Suprapubic skin (tissue), 4 donors: ENCODE measurements around the gene TRDN. TPM values are rescaled to one million over a fixed set of nuclear protein-coding genes. Genes with fewer than 3 reads are reported as not detected.

Experiments used
- DNase-seq, 2 donors: peaks; one replicate each; pipeline ENCODE4 v3.0.0-alpha.2; 2019; ENCODE audit warnings: low spot score in 2 of 2
- H3K27ac ChIP-seq: fragments of 200-600 bp; sonication (generic); one replicate; pipeline ENCODE4 v1.5.1; 2019
- H3K27me3 ChIP-seq: fragments of 200-600 bp; sonication (generic); one replicate; pipeline ENCODE4 v1.5.1; 2019
- H3K36me3 ChIP-seq: fragments of 200-600 bp; sonication (generic); one replicate; pipeline ENCODE4 v1.5.1; 2019
- H3K4me1 ChIP-seq: fragments of 200-600 bp; sonication (generic); one replicate; pipeline ENCODE4 v1.5.1; 2019
- H3K4me3 ChIP-seq: fragments of 200-600 bp; sonication (generic); one replicate; pipeline ENCODE4 v1.5.1; 2019; ENCODE audit warnings: mild to moderate bottlenecking
- H3K9me3 ChIP-seq: fragments of 200-600 bp; sonication (generic); one replicate; pipeline ENCODE4 v1.5.1; 2019
- CTCF ChIP-seq, 2 donors: fragments of 200-600 bp in 1 of 2; fragments of 450-650 bp in 1 of 2; sonication (generic) in 1 of 2; IDR thresholded peaks; one replicate each; pipeline ENCODE4 v1.5.1; 2016 to 2019; ENCODE audit warnings: antibody characterized with exemption in 2 of 2, mild to moderate bottlenecking in 1 of 2, moderate library complexity in 1 of 2
- EP300 ChIP-seq: sonication (generic); formaldehyde crosslinking; IDR thresholded peaks from one replicate; pipeline ENCODE4 v1.6.1; 2017; ENCODE audit warnings: antibody characterized with exemption
- POLR2A ChIP-seq, 2 donors: fragments of 450-650 bp; IDR thresholded peaks; one replicate each; pipeline ENCODE4 v1.6.1; 2017; ENCODE audit warnings: antibody characterized with exemption in 2 of 2, mild to moderate bottlenecking in 2 of 2, moderate library complexity in 2 of 2
- POLR2AphosphoS5 ChIP-seq, 3 donors: sonication (generic); formaldehyde crosslinking; IDR thresholded peaks; one replicate each; pipeline ENCODE4 v1.6.1; 2017; ENCODE audit warnings: antibody characterized with exemption in 3 of 3
- WGBS: methylation state at CpG from one replicate; pipeline ENCODE4 v1.1.5; 2018; 5-methylcytosine and 5-hydroxymethylcytosine counted together
- total RNA-seq, 4 donors: library from RNA; depleted of rRNA; stranded (reverse); fragments of >200 nt; gene quantifications; one replicate each; pipeline ENCODE4 v1.1.0, GENCODE V29; 2016

TRDN gene
- total RNA-seq, 4 donors from 2014 or later, result not detected

DNA sequence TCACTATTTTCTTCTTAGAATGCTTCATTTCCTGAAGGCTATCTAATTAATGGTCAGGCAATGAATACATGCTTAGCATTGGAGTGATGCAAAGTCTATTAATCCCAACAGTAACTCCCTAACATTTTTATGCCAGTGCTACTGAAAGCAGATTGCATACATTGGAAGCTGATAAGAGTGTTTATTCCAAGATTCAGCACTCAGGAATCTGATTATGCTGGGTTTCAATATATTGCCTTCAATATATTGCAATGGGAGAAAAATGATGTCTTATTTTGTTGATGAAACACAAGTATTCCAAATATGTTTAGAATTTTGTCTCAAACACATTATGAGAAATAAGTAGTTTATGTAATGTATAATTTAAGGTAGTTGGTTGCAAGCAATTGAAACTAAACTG, 26.7 kb upstream of the TRDN start:
- Histone ChIP-seq H3K27me3 (no peaks in the 10 kb centered on the region), H3K27ac (no peak overlapping the region), H3K4me1 (no peaks in the 10 kb centered on the region), H3K9me3 (no peaks in the 10 kb centered on the region), H3K36me3 (no peaks in the 10 kb centered on the region), H3K4me3 (no peak overlapping the region)
- TF ChIP-seq CTCF (IDR thresholded peaks at IDR 0.05), result no peak
- DNase-seq, result no peak

DNA sequence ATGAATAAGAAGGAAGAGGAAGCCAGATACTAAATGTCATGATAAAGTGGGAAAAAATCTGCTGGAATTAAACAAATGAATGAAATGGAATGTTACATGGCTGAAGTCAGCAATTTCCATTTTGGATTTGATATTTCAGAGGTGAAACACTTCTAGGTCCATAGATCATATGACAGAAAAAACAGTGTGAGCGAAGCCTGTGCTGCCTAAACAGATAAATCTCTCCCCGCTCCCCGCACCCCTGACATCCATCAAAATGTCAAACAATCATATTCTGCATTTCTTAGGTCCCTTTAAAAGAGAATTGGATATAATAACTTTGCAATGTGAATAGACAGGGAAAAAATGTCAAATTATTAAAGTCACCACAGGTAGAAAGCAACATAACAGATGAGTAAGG, 26.0 kb upstream of the TRDN start:
- Histone ChIP-seq H3K4me1 (no peaks in the 10 kb centered on the region), H3K4me3 (no peak overlapping the region), H3K27me3 (no peaks in the 10 kb centered on the region), H3K9me3 (no peaks in the 10 kb centered on the region), H3K27ac (no peak overlapping the region), H3K36me3 (no peaks in the 10 kb centered on the region)
- DNase-seq, result no peak
- no peak for TF ChIP-seq POLR2A (IDR thresholded peaks at IDR 0.05)
- no peak for TF ChIP-seq POLR2AphosphoS5 (IDR thresholded peaks at IDR 0.05)
- no peak for TF ChIP-seq EP300
- no peak for TF ChIP-seq CTCF (IDR thresholded peaks at IDR 0.05)
- 65% methylated on average over 3 of the region's 3 CpGs for WGBS

DNA sequence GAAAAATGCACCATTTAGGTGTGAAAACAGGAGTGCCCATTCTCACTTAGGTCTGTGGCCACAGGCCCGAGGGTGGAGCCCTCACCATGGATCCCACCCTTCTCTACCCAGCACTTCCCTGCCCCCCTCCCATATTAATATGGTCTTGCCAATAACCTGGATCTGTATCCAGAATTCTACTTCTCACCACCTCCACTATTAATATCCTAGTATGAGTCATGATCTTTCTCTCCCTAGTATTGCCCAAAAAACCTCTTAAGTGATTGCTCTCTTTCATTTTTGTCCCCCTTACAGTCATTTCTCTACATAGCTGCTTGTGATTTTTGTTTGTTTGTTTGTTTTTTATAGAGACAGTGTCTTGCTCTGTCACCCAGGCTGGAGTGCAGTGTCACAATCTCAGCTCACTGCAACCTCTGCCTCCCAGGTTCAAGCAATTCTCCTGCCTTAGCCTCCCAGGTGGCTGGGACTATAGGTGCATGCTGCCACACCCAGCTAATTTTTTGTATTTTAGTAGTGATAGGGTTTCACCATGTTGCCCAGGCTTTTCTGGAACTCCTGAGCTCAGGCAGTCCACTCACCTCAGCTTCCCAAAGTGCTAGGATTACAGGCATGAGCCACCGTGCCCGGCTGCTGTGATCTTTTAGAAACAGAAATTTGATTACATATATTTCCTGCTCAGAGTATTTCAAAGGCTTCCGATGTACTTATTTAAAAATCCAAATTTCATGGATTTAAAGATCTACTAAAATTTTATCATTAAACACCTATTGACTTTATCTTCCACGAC, 24.5 kb upstream of the TRDN start:
- 91% methylated on average over 5 of the region's 5 CpGs for WGBS
- Histone ChIP-seq H3K4me1 (no peaks in the 10 kb centered on the region), H3K36me3 (no peaks in the 10 kb centered on the region), H3K27me3 (no peaks in the 10 kb centered on the region), H3K9me3 (no peaks in the 10 kb centered on the region), H3K27ac (no peak overlapping the region), H3K4me3 (no peak overlapping the region)
- no peak for DNase-seq
- TF ChIP-seq CTCF (IDR thresholded peaks at IDR 0.05) (no peak), POLR2A (IDR thresholded peaks at IDR 0.05) (no peak), POLR2AphosphoS5 (IDR thresholded peaks at IDR 0.05) (no peak), EP300 (no peak)

GRCh38 chr6:123659960-123660748, 23.4 kb upstream of the TRDN start:
- no peak for TF ChIP-seq POLR2A (IDR thresholded peaks at IDR 0.05)
- no peak for TF ChIP-seq EP300
- TF ChIP-seq CTCF (IDR thresholded peaks at IDR 0.05), result no peak
- no peak for TF ChIP-seq POLR2AphosphoS5 (IDR thresholded peaks at IDR 0.05)
- DNase-seq, result no peak
- no peak overlapping the region for H3K4me3 ChIP-seq
- no peaks in the 10 kb centered on the region for H3K9me3 ChIP-seq
- 92% methylated on average over 5 of the region's 5 CpGs for WGBS
- H3K27me3 ChIP-seq, result no peaks in the 10 kb centered on the region
- no peaks in the 10 kb centered on the region for H3K4me1 ChIP-seq
- no peak overlapping the region for H3K27ac ChIP-seq
- no peaks in the 10 kb centered on the region for H3K36me3 ChIP-seq

GRCh38 chr6:123658848-123659247, 22.1 kb upstream of the TRDN start:
- WGBS, result 100% methylated on average over 1 of the region's 1 CpG
- no peak overlapping the region for H3K4me3 ChIP-seq
- H3K4me1 ChIP-seq, result no peaks in the 10 kb centered on the region
- H3K27me3 ChIP-seq, result no peaks in the 10 kb centered on the region
- H3K27ac ChIP-seq, result no peak overlapping the region
- TF ChIP-seq CTCF (IDR thresholded peaks at IDR 0.05) (no peak), POLR2AphosphoS5 (IDR thresholded peaks at IDR 0.05) (no peak)
- no peaks in the 10 kb centered on the region for H3K9me3 ChIP-seq
- DNase-seq, result no peak
- no peaks in the 10 kb centered on the region for H3K36me3 ChIP-seq
